IPS DF 6.9 (cell line): Measurements from ENCODE around the gene CDK15.

Experiments used
- DNase-seq: peaks from one replicate; pipeline ENCODE4 v3.0.0-alpha.2; 2013; ENCODE audit warnings: low read depth, low spot score
- H3K27ac ChIP-seq: one replicate; pipeline ENCODE4 v1.5.1; 2013; ENCODE audit warnings: low read length, control low read depth
- H3K27me3 ChIP-seq: 2 replicates; pipeline ENCODE4 v1.6.1; 2013; ENCODE audit warnings: mild to moderate bottlenecking, low read length; ENCODE audit not compliant: control insufficient read depth, insufficient read depth
- H3K36me3 ChIP-seq: 2 replicates; pipeline ENCODE4 v1.6.1; 2013; ENCODE audit warnings: low read length; ENCODE audit not compliant: control insufficient read depth, insufficient read depth
- H3K4me1 ChIP-seq: 2 replicates; pipeline ENCODE4 v1.6.1; 2013; ENCODE audit warnings: low read length; ENCODE audit not compliant: control insufficient read depth, insufficient read depth
- H3K4me3 ChIP-seq: 2 replicates; pipeline ENCODE4 v1.5.1; 2013; ENCODE audit warnings: mild to moderate bottlenecking, low read length
- H3K9me3 ChIP-seq: 2 replicates; pipeline ENCODE4 v1.6.1; 2013; ENCODE audit warnings: low read length, inconsistent platforms; ENCODE audit not compliant: control insufficient read depth, insufficient read depth
- WGBS: extraction: QIAGEN DNeasy Blood & Tissue Kit; methylation state at CpG from one replicate; pipeline ENCODE4 v1.1.7; 2013; ENCODE audit warnings: mixed read lengths, missing lambda C conversion rate; ENCODE audit not compliant: insufficient read length, insufficient coverage; 5-methylcytosine and 5-hydroxymethylcytosine counted together

The CDK15 gene

GRCh38 chr2:201860636-201861066 is 54.3 kb downstream of the CDK15 start:
- H3K4me1 ChIP-seq, result peaks cover 2% of the 10 kb centered on the region; the same call in 1 of the 2 replicates
- H3K9me3 ChIP-seq, result no peaks in the 10 kb centered on the region
- no peaks in the 10 kb centered on the region for H3K36me3 ChIP-seq
- no peak overlapping the region for H3K27ac ChIP-seq
- H3K27me3 ChIP-seq, result no peaks in the 10 kb centered on the region; the same call in 1 of the 2 replicates
- WGBS, result no CpG with 5 or more reads among the region's 5 CpGs
- H3K4me3 ChIP-seq, result no peak overlapping the region
- peak; percentile 68 for DNase-seq

GRCh38 chr2:201862843-201863242 is 56.5 kb downstream of the CDK15 start:
- no peaks in the 10 kb centered on the region for H3K36me3 ChIP-seq
- no peaks in the 10 kb centered on the region for H3K27me3 ChIP-seq
- H3K27ac ChIP-seq, result no peak overlapping the region
- WGBS, result no CpG with 5 or more reads among the region's 7 CpGs
- DNase-seq, result no peak
- H3K9me3 ChIP-seq, result no peaks in the 10 kb centered on the region
- peaks cover 2% of the 10 kb centered on the region; the same call in 1 of the 2 replicates for H3K4me1 ChIP-seq
- H3K4me3 ChIP-seq, result no peak overlapping the region

GRCh38 chr2:201866643-201867473 is 60.5 kb downstream of the CDK15 start:
- Histone ChIP-seq H3K27ac (no peak overlapping the region), H3K36me3 (no peaks in the 10 kb centered on the region), H3K4me1 (no peaks in the 10 kb centered on the region), H3K9me3 (no peaks in the 10 kb centered on the region), H3K4me3 (no peak overlapping the region), H3K27me3 (no peaks in the 10 kb centered on the region)
- DNase-seq, result no peak
- no CpG with 5 or more reads among the region's 5 CpGs for WGBS

- Histone ChIP-seq H3K9me3 (no peaks in the 10 kb centered on the region), H3K27me3 (no peaks in the 10 kb centered on the region), H3K36me3 (no peaks in the 10 kb centered on the region), H3K27ac (no peak overlapping the region), H3K4me1 (no peaks in the 10 kb centered on the region; the same call in 1 of the 2 replicates), H3K4me3 (no peak overlapping the region)
- no peak for DNase-seq
- no CpG with 5 or more reads among the region's 5 CpGs for WGBS
Observed at GRCh38 chr2:201871471-201871870, 65.1 kb downstream of the CDK15 start.

GRCh38 chr2:201872591-201872990 is 66.3 kb downstream of the CDK15 start:
- Histone ChIP-seq H3K27me3 (no peaks in the 10 kb centered on the region), H3K4me1 (no peaks in the 10 kb centered on the region; the same call in 1 of the 2 replicates), H3K4me3 (no peak overlapping the region), H3K27ac (no peak overlapping the region), H3K9me3 (no peaks in the 10 kb centered on the region), H3K36me3 (no peaks in the 10 kb centered on the region)
- no CpG with 5 or more reads among the region's 6 CpGs for WGBS
- no peak for DNase-seq

GRCh38 chr2:201879996-201880395 is 73.7 kb downstream of the CDK15 start:
- WGBS, result no CpG with 5 or more reads among the region's 10 CpGs
- H3K27me3 ChIP-seq, result no peaks in the 10 kb centered on the region

GRCh38 chr2:201880579-201880978 is 74.2 kb downstream of the CDK15 start:
- WGBS, result no CpG with 5 or more reads among the region's 3 CpGs
- Histone ChIP-seq H3K4me3 (no peak overlapping the region), H3K4me1 (0 out of 2 replicates have a peak, but pooled peaks cover 2% of the 10 kb centered on the region), H3K36me3 (no peaks in the 10 kb centered on the region), H3K27ac (no peak overlapping the region), H3K9me3 (no peaks in the 10 kb centered on the region), H3K27me3 (no peaks in the 10 kb centered on the region)
- DNase-seq, result no peak

More at GRCh38 chr2:201879996-201880395, 73.7 kb downstream of the CDK15 start:
- no peak overlapping the region for H3K4me3 ChIP-seq
- no peak for DNase-seq
- 0 out of 2 replicates have a peak, but pooled peaks cover 2% of the 10 kb centered on the region for H3K4me1 ChIP-seq
- no peaks in the 10 kb centered on the region for H3K9me3 ChIP-seq
- H3K36me3 ChIP-seq, result no peaks in the 10 kb centered on the region
- H3K27ac ChIP-seq, result no peak overlapping the region

- Histone ChIP-seq H3K27me3 (no peaks in the 10 kb centered on the region), H3K36me3 (no peaks in the 10 kb centered on the region), H3K4me3 (no peak overlapping the region), H3K9me3 (no peaks in the 10 kb centered on the region), H3K4me1 (0 out of 2 replicates have a peak, but pooled peaks cover 2% of the 10 kb centered on the region), H3K27ac (no peak overlapping the region)
- DNase-seq, result no peak
- WGBS, result no CpG with 5 or more reads among the region's 9 CpGs
Observed at GRCh38 chr2:201880993-201881611, 74.8 kb downstream of the CDK15 start.

- WGBS, result no CpG with 5 or more reads among the region's 4 CpGs
- H3K36me3 ChIP-seq, result no peaks in the 10 kb centered on the region
Observed at GRCh38 chr2:201881741-201882140, 75.4 kb downstream of the CDK15 start.

GRCh38 chr2:201882353-201883090 is 76.2 kb downstream of the CDK15 start:
- Histone ChIP-seq H3K9me3 (no peaks in the 10 kb centered on the region), H3K36me3 (no peaks in the 10 kb centered on the region), H3K27ac (no peak overlapping the region), H3K27me3 (no peaks in the 10 kb centered on the region), H3K4me3 (no peak overlapping the region), H3K4me1 (0 out of 2 replicates have a peak, but pooled peaks cover 2% of the 10 kb centered on the region)
- no peak for DNase-seq
- no CpG with 5 or more reads among the region's 14 CpGs for WGBS

More at GRCh38 chr2:201881741-201882140, 75.4 kb downstream of the CDK15 start:
- 0 out of 2 replicates have a peak, but pooled peaks cover 2% of the 10 kb centered on the region for H3K4me1 ChIP-seq
- H3K27me3 ChIP-seq, result no peaks in the 10 kb centered on the region
- H3K9me3 ChIP-seq, result no peaks in the 10 kb centered on the region
- DNase-seq, result no peak
- no peak overlapping the region for H3K4me3 ChIP-seq
- H3K27ac ChIP-seq, result no peak overlapping the region
